ENCODE data around the gene B4GALT5.

B4GALT5 gene

DNA sequence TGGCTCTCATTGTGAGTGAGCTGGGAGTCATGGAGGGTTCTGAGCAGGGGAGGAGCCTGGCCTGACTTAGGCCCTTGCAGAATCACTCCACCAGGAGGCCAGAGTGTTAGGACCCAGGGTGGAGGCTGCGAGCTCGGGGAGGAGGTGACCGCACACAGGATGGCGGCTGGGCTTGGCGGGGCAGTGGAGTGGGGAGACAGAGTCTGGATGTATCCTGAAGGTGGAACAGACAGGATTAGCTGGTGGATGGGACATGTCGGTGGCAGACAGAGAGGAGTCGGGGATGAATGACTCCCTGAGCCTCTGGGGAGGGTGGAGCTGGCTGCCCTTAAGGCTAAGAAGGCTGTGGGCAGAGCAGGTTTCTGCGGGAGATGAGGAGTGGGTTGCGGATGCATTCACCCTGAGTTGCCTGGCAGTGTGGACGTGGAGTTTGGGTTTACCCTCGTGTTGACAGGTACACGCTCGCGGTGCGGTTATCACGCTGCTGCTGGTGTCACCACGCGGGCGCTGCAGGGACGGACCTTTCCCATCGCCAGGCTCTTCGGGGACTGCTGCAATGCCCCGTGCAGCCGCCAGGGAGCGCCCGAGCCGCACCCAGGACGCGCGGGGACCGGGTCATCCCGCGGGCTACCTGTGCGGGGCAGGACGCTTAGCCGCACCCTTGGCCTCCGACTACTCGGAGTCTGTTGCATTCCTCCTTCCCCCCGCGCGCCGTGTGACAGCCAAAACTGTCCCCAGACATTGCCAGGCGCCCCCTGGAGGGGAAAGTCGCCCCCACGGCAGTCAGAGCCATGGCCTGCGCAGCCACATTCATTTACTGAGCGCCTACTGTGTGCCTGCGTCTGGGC lies 102.8 kb downstream of the B4GALT5 start:
- DNase-seq: peak in 51 of 56 donors; percentile 17 to 87 (median 58)

- peak in 42 of 56 donors; percentile 3 to 66 (median 30) for DNase-seq
These were observed 104.7 kb downstream of the B4GALT5 start for GRCh38 chr20:49608752-49609670.

- DNase-seq: no peak
These were observed 106.1 kb downstream of the B4GALT5 start for GRCh38 chr20:49607568-49607967.

- no peak for DNase-seq
These were observed 110.5 kb downstream of the B4GALT5 start for GRCh38 chr20:49603209-49603627.

DNA sequence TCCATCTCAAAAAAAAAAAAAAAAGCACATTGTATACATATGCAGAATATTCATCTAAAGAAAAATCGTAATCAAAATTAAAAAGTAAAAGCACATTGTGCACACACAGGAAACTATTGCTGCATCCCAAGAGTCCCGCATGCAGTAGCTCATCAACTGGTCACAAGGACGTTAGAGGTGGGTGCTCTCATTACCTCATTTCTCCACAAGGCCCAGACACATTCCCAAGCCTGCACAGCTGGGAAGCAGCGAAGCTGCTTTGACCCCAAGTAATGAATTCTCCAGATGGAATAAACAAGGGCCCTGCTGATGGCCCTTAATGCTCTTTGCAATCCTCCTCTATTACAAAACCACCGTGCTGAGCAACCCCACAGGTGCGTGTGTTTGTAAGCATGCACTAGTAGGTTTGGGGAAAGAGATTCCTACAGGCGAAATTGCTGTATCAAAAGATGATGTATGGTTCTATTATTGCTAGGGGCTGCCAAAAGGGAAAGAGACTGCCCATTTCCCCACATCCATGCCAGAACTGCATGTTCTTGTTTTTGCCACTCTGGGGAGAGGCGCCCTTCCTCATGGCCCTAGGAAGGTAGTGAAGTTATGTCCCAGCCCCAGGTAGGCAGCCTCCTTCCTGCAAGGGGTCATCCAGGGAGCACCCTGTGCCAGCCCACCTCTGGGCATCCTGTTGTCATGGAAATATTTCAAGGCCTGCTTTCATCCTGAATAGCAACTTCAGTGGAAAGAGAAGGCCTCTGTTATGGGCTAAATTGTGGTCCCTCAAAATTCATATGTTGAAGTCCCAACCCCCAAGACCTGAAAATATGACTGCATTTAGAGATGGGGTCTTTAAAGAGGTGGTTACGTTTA lies 111.1 kb downstream of the B4GALT5 start:
- no peak for DNase-seq

- DNase-seq: no peak
These were observed 112.3 kb downstream of the B4GALT5 start for GRCh38 chr20:49601153-49601924.

- DNase-seq: no peak
These were observed 113.9 kb downstream of the B4GALT5 start for GRCh38 chr20:49599746-49600113.

DNA sequence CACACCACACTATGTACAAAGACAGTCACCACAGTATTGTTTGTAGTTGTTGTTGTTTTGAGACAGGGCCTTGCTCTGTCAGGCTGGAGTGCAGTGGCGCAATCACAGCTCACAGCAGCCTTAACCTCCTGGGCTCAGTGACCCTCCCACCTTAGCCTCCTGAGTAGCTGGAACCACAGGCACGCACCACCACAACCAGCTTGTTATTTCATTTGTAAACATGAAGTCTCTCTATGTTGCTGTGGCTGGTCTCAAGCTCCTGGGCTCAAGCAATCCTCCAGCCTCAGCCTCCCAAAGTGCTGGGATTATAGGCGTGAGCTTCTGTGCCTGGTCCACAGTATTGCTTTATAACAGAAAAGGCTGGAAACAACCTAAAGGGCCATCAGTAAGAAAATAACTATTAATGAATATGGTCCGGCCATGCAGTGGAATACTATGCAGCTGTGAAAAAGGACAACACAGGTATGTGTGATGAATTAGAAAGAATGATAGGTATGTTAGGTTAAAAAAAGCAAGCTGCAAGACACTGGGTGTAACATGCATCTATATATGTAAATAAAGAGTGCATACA lies 115.8 kb downstream of the B4GALT5 start:
- DNase-seq: no peak

GRCh38 chr20:49595811-49596561 lies 117.7 kb downstream of the B4GALT5 start:
- DNase-seq: no peak

DNA sequence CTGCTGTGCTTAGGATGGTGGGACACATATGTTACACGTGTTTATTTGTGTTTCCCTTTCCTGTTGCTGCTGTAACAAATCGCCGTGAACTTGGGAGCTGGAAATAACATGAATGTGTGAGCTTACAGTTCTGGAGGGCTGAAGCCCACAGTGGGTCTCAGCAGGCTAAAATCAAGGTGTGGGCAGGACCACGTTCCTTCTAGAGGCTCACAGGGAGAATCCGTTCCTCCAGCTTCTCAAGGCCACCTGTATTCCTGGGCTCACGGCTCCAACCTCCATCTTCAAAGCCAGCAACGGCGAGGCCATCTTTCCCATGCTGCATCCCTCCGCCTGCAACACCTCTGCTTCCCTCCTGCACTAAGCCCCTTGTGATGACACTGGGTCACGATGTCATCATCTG lies 118.3 kb downstream of the B4GALT5 start:
- DNase-seq: no peak

GRCh38 chr20:49594931-49595315 lies 118.8 kb downstream of the B4GALT5 start:
- DNase-seq: no peak

- DNase-seq: no peak
These were observed 119.3 kb downstream of the B4GALT5 start for GRCh38 chr20:49594143-49594930.

DNA sequence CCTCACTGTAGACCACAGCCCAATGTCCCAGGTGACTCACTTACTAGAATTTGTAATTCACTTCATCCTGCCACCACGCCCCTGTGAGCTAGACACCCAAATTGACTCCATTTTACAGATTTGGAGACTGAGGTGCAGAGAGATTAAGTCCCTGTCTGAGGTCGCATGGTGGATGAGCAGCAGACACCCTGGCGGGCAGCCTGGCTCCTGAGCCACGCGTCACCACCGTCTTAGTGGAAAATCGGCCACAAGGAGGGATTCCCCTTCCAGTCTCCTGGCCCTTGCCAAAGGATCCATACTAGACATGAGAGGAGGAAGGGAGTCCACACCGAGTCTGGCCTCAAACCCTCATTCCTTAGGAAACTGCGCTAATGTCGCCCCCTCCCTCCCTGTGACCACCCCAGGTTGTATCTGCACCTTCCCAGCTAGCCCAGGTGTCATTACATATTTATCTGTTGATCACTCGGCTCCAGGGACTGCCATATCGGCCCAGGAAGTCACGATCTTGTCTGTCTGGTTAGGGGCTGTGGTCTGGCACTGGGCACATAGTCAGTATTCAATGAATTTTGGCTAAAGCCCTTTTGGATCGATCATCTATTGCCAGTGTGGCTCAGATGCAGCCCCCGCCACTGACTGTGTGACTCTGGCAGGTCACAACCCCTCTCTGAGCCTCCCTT lies 120.1 kb downstream of the B4GALT5 start:
- DNase-seq: no peak

GRCh38 chr20:49592120-49592519 lies 121.6 kb downstream of the B4GALT5 start:
- DNase-seq: no peak

DNA sequence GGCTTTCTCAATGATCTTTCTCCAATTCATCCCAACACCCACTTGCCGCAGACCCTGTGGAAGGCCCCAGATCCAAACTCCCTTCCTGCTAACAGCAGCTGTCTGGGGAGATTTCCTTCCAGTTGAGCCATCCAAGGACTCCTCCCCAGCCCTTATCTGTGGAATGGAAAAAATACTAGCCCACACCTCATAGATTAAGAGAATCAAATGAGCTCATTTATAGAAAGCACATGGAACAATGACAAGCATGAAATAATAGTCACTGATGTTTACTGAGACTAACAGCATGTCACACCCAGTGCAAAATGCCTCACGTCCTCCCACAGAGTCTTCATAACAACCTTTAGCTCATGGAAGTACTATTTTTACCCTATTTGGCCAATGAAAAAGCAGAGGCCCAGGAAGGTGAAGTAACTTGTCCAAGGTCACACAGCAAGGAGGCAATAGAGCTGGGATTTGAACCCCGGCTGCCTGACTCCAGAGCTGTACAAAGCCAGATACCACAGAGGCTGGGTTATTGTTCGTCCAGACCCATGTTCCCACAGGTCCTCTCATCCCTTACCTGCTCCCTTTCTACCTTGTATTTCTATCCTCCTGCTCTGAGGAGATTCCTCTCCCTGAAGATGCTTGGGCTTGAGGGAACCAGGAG lies 122.3 kb downstream of the B4GALT5 start:
- DNase-seq: peak in 2 of 56 donors; percentile 4 to 19

GRCh38 chr20:49590163-49591017 lies 123.3 kb downstream of the B4GALT5 start:
- no peak for DNase-seq
